ENCODE measurements around the gene SMPDL3B. TPM values are rescaled to one million over a fixed set of nuclear protein-coding genes. Genes with fewer than 3 reads are reported as not detected.

The SMPDL3B gene
- total RNA-seq, 1 experiment from 2014 or later, result 11.7 TPM

DNA sequence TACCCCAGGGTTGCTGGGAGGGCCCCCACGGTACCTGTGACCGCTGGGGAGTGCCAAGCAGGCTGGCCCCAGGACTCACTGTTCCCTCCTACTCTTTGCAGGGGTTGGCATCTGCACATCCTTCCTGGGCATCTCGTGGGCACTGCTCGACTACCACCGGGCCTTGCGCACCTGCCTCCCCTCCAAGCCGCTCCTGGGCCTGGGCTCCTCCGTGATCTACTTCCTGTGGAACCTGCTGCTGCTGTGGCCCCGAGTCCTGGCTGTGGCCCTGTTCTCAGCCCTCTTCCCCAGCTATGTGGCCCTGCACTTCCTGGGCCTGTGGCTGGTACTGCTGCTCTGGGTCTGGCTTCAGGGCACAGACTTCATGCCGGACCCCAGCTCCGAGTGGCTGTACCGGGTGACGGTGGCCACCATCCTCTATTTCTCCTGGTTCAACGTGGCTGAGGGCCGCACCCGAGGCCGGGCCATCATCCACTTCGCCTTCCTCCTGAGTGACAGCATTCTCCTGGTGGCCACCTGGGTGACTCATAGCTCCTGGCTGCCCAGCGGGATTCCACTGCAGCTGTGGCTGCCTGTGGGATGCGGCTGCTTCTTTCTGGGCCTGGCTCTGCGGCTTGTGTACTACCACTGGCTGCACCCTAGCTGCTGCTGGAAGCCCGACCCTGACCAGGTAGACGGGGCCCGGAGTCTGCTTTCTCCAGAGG lies 31.8 kb downstream of the SMPDL3B start:
- Mint-ChIP-seq H3K4me3 (ENCODE audit: unreplicated experiment) (no peak overlapping the region), H3K27me3 (ENCODE audit: insufficient read depth, unreplicated experiment) (no peaks in the 10 kb centered on the region), H3K9me3 (ENCODE audit: unreplicated experiment) (no peaks in the 10 kb centered on the region), H3K4me1 (ENCODE audit: low read depth, unreplicated experiment) (no peaks in the 10 kb centered on the region), H3K27ac (ENCODE audit: unreplicated experiment) (peak overlapping the region; percentile 13), H3K36me3 (ENCODE audit: insufficient read depth, unreplicated experiment) (peaks cover 8% of the 10 kb centered on the region)
- ChIA-PET CTCF (no interaction called here), POLR2A (no interaction called here)
- Histone ChIP-seq H3K4me3 (ENCODE audit: low read depth, low read length) (no peak overlapping the region), H3K4me1 (no peaks in the 10 kb centered on the region), H3K9me3 (no peaks in the 10 kb centered on the region), H3K36me3 (ENCODE audit: control insufficient read depth, insufficient read depth, low read length) (no peaks in the 10 kb centered on the region), H3K27me3 (replicated peaks; ENCODE audit: control insufficient read depth, insufficient read depth, low read length) (no peaks in the 10 kb centered on the region)
- intact Hi-C loops (cut with micrococcal nuclease; ENCODE audit: unreplicated experiment), result no loop called here
- BruUV-seq (replicated peaks), result no TSS peak
- DNase-seq, result no peak
- no peak for TF ChIP-seq CTCF (IDR thresholded peaks at IDR 0.05; ENCODE audit: insufficient read depth in 1 of 2, low read depth in 1 of 2, low read length in 1 of 2, severe bottlenecking in 1 of 2, unreplicated experiment in 1 of 2)

- H3K4me3 Mint-ChIP-seq (ENCODE audit: unreplicated experiment), result no peak overlapping the region
- TSS peak; percentile 18 for BruUV-seq (replicated peaks)
- H3K9me3 Mint-ChIP-seq (ENCODE audit: unreplicated experiment), result no peaks in the 10 kb centered on the region
- H3K36me3 ChIP-seq (ENCODE audit: control insufficient read depth, insufficient read depth, low read length), result no peaks in the 10 kb centered on the region
- no peak overlapping the region for H3K4me3 ChIP-seq (ENCODE audit: low read depth, low read length)
- H3K4me1 ChIP-seq, result no peaks in the 10 kb centered on the region
- no peaks in the 10 kb centered on the region for H3K27me3 Mint-ChIP-seq (ENCODE audit: insufficient read depth, unreplicated experiment)
- POLR2A ChIA-PET, result no interaction called here
- H3K9me3 ChIP-seq, result no peaks in the 10 kb centered on the region
- intact Hi-C loops (cut with micrococcal nuclease; ENCODE audit: unreplicated experiment), result no loop called here
- no peak for DNase-seq
- CTCF ChIA-PET, result no interaction called here
- TF ChIP-seq CTCF (IDR thresholded peaks at IDR 0.05; ENCODE audit: insufficient read depth in 1 of 2, low read depth in 1 of 2, low read length in 1 of 2, severe bottlenecking in 1 of 2, unreplicated experiment in 1 of 2), result no peak
- no peak overlapping the region for H3K27ac Mint-ChIP-seq (ENCODE audit: unreplicated experiment)
- peaks cover 8% of the 10 kb centered on the region for H3K36me3 Mint-ChIP-seq (ENCODE audit: insufficient read depth, unreplicated experiment)
- H3K4me1 Mint-ChIP-seq (ENCODE audit: low read depth, unreplicated experiment), result no peaks in the 10 kb centered on the region
- no peaks in the 10 kb centered on the region for H3K27me3 ChIP-seq (replicated peaks; ENCODE audit: control insufficient read depth, insufficient read depth, low read length)
Observed at GRCh38 chr1:27967106-27967883, 32.5 kb downstream of the SMPDL3B start.

- Mint-ChIP-seq H3K9me3 (ENCODE audit: unreplicated experiment) (no peaks in the 10 kb centered on the region), H3K27me3 (ENCODE audit: insufficient read depth, unreplicated experiment) (no peaks in the 10 kb centered on the region), H3K27ac (ENCODE audit: unreplicated experiment) (no peak overlapping the region), H3K36me3 (ENCODE audit: insufficient read depth, unreplicated experiment) (peaks cover 8% of the 10 kb centered on the region), H3K4me1 (ENCODE audit: low read depth, unreplicated experiment) (no peaks in the 10 kb centered on the region), H3K4me3 (ENCODE audit: unreplicated experiment) (no peak overlapping the region)
- no peak for TF ChIP-seq CTCF (IDR thresholded peaks at IDR 0.05; ENCODE audit: insufficient read depth in 1 of 2, low read depth in 1 of 2, low read length in 1 of 2, severe bottlenecking in 1 of 2, unreplicated experiment in 1 of 2)
- intact Hi-C loops (cut with micrococcal nuclease; ENCODE audit: unreplicated experiment), result no loop called here
- no peaks in the 10 kb centered on the region for H3K27me3 ChIP-seq (replicated peaks; ENCODE audit: control insufficient read depth, insufficient read depth, low read length)
- CTCF ChIA-PET, result interaction anchor here (0.6 to 0.9 kb wide), 2 partner anchors 13 to 28 kb away, joined by 3 read pairs; no protein-coding TSS in a partner anchor
- no TSS peak for BruUV-seq (replicated peaks)
- H3K36me3 ChIP-seq (ENCODE audit: control insufficient read depth, insufficient read depth, low read length), result no peaks in the 10 kb centered on the region
- H3K4me3 ChIP-seq (ENCODE audit: low read depth, low read length), result no peak overlapping the region
- no peaks in the 10 kb centered on the region for H3K4me1 ChIP-seq
- no peaks in the 10 kb centered on the region for H3K9me3 ChIP-seq
- POLR2A ChIA-PET, result no interaction called here
- DNase-seq, result no peak
Observed at GRCh38 chr1:27967884-27968466, 33.2 kb downstream of the SMPDL3B start.
